GM19452 (cell line): ENCODE data around the gene DHRS7B.

Experiments used
- ATAC-seq: cut with Tn5 transposase; IDR thresholded peaks from one replicate; pipeline ENCODE4 v1.9.1; 2021; ENCODE audit not compliant: unreplicated experiment

The DHRS7B gene

DNA sequence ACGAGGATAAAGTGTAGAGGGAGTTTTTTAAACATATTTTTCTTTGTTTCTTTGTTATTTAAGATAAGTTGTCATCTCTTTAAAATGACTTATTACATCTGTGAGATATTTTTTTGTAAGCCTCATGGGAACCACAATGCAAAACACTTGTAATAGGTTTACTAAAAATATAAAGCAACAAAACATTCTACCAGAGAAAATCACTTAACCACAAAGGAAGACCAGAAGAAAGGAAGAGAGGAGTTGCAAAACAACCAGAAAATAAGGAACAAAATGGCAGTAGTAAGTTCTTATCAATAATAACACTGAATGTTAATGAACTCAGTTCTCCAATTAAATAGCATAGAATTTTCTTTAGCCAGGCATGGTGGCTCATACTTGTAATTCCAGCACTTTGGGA, 22.9 kb downstream of the DHRS7B start:
- ATAC-seq = no peak

DNA sequence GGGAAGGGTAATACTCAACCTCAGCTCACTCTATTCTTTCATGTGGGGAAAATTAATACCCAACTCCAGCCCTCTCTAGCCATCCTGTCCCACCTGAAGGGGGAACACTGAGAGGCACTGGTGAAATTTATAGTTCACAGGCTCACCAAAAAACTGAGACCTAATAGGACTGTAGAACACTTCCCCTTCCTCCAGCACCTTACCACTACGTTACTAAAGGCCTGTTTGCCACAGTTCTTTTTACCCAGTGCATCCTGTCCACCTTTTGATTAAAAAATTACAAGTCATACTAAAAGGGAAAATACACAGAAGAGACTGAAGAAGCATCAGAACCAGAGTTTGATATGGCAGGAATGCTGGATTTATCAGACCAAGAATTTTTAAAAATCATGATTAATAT, 26.0 kb downstream of the DHRS7B start:
- no peak for ATAC-seq

DNA sequence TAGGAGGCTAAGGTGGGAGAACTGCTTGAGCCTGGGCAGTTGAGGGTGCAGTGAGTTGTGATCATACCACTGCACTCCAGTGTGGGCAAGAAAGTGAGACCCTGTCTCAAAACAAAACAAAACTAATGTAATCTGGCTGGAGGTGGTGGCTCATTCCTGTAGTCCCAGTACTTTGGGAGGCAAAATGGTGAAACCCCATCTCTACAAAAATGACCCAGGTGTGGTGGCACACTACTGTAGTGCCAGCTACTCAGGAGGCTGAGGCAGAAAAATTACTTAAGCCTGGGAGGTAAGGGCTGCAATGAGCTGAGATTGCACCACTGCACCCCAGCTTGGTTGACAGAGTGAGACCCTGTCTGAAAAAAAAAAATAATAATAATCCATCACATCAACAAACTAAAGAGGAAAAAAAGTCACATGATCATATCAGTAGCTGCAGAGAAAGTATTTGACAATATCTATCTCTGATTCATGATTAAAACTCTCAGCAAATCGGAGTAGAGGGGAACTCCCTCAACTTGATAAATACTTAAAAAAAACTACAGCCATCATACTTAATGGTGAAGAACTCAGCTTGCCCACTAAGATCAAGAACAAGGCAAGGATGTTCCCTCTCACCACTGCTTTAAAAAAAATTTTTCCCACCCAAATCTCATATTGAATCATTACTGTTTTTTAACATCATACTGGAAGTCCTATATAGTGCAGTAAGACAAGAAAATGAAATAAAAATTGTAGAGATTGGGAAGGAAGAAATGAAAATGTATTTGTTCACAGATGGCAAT, 31.0 kb downstream of the DHRS7B start:
- ATAC-seq = no peak

DNA sequence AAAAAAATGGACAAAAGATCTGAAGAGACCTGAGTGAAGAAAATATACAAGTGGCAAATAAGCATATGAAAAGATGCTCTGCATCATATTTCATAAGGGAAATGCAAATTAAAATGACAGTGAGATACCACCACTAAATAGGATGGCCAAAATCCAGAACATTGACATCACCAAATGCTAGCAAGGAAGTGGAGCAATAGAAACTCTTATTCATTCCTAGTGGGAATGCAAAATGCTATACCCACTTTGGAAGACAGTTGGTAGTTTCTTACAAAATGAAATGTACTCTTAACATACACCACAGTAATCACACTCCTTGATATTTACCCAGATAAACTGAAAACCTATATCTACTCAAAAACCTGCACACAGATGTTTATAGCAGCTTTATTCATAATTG, 33.6 kb downstream of the DHRS7B start:
- no peak for ATAC-seq

DNA sequence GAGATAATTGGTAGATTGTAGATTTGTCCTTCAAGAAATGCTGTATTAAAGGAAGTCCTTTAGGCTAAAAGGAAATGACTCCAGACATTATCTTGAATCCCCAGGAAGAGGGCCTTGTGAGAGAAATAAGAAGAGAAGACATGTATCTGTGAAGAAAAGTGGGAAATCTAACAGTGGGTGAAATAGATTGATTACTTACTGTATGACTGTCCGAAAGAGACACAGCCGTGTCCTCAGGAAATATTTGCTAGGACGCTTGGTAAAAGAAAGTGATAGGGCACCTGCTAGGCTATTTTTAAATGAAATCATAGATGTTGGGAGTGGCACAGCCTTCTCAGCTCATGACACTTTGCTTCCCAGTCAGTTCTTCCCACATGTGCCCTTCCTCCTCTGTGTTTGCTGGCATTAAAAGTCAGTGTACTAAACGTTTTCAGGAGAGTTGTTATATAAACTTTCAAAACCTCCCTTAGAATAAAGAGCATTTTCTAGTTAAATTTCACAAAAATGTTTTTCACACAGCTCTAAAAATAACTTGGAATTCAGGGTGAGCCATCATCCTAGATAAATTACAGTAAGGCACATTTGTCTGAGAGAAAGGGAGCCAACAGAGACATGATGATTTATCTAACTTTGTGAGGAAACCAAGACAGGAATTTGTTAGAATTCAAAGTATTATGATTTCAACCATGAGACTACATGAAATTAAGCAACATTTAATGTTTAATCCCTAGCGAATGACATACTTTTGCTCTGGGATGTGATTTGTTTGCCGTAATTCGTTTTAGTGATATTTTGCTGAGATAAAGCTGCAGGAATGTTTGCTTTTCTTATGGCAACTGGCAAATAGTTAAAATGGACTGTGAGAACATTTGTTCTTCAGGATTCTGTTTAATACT, 35.0 kb downstream of the DHRS7B start:
- ATAC-seq = no peak

DNA sequence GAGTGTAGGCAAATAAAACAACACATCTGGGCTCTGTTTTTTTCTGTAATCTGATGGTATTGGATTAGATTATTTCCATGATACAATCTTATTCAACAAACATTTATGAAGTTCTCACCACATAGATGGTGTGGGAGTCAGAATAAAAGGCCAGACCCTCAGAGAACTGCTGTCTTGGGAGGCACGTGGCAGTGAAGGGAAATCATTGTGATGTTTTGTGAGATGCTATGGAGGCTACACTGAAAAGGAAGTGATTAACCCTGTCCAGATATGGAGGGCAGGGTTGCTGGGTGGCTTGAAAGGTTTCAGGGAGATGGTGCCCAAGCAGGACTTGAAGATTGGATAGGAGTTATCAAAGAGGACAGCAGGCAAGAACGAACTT, 35.6 kb downstream of the DHRS7B start:
- ATAC-seq = no peak

DNA sequence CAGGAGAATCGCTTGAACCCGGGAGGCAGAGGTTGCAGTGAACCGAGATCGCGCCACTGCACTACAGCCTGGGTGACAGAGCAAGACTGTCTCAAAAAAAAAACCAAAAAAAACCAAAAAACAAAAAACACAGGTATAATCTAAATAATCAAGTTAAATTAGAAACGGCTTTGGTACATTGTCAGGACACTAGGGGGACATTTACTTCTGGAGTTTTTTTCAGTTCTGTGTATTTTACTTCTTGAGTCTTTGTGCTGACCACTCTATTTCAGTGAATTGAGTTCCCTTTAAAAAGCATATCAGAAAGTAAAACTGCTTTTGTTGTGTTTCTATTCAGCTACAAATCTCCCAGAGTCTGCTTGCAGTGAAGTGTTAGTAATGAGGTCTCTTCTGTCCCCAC, 36.3 kb downstream of the DHRS7B start:
- no peak for ATAC-seq

DNA sequence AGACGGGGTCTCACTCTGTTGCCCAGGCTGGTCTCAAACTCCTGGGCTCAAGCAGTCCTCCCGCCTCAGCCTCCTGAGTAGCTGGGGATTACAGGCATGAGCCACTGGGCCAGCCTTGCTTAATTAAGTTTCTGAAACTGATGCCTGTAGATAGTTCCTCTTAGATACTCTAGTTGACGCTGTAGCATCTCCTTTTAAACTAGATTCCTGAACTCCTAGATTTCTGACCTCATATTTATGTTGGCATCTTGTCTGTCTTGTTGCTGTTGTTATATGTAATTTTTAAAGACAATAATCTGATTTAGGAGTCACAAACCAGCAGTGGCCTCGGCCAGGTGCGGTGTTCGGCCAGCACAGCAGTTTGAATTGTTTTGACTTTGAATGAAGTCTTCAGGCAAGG, 37.5 kb downstream of the DHRS7B start:
- ATAC-seq = no peak

DNA sequence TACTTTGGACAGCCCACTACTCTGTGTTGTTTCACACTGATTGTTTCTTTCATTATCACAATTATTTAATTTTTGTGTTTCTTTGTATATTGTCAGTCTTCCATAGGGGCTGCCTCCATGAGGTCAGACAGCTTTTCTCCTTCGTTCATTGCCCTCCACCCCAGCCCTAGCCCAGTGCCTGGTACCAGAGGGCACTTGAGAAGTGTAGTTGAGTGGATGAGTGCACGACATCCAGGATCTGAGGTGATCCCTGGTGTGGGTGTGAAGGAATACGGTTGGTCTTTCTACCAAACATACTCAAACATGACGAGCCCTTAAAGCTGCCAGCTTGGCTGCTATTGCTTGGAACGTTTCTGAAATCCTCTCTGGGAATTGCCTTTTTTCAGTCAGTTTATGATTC, 37.9 kb downstream of the DHRS7B start:
- ATAC-seq = no peak

DNA sequence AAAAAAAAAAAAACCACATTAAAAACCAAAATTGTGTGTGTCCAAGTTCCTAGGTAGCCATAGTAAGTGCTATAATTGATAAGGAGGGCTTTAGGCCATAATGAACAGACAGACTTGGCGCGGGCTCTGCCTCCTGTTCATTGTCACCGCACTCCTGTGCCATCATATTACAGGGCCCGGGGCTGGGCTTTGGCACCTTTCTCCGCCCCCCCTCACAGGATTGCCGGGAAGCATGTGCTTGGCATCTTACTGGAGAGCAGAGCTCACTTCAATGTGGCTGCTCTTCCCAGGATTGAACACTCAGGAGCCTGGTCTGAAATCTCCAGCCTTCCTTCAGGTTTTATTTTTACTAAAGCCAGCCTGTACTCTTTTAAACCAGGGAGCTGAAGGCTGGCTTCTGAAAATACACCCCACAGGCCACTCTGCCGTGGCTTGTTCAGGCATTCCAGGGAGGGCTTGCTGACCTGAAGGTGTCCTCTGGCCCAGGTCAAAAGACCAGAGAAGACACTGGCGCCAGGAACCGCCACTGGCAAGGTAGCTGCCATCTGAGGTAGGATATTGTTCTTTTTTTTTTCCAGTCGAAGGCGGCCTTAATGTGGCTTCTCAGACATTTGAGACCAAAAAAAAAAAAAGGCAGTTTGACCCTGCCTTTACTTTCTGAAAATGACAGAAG, 39.3 kb downstream of the DHRS7B start:
- no peak for ATAC-seq

DNA sequence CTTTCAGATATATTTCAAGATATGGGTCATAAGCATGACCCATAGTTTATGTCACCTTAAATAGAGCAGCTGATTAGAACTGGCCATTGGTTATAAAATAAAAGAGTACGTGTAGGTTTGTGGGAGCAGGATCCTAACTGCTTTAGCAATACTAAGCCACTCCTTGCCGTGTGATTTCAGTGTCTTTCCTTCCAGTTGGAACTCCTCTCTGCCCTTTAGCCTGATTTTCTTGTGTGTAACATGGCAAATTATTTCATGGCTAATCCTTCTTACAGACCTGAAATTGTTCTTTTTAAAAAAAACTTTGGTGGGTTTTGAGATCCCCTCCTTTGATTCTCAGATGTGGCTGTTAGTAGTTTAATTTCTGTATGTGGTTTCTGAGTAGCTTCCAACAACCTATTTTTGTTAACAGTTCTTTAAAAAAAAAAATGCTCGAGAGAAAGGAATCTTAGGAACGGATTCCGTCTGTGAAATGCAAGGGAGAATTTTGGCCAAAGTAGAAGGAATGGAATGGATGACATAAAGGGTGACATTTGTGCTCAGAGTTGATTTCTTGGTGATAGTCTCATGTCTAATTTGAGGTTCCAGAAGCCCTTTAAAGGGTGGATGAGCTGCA, 39.9 kb downstream of the DHRS7B start:
- ATAC-seq = no peak

DNA sequence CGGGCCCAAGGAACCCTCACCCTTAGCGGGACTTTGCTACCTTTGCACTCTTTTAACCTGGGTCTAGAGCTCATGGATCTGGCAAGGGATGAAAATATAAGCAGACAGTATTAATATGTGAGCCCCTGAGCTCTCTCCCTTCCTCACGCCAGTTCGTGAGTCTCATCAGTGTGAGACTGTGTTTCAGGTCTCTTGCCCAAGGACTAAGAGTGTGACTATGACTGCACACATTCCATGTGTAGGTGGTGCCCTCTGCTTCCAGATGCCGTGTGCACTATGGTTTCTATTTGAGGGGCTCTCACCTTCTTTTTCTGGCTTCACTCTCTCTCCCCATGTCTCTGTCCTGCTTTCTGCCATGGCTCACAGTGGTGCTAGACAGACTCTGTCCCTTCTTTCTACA, 40.5 kb downstream of the DHRS7B start:
- no peak for ATAC-seq

DNA sequence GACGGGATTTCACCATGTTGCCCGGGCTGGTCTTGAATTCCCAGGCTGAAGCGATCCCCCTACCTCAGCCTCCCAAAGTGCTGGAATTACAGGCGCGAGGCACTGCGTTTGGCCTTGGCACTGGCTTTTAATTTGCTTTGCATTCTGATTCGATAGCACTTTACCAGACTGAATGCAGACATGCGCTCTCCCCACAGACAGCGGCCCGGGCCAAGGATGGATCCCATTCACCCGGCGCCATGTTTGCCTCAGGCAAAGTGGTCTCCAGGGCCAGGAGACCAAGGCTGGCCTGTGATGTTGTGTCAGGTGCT, 41.7 kb downstream of the DHRS7B start:
- ATAC-seq = no peak

DNA sequence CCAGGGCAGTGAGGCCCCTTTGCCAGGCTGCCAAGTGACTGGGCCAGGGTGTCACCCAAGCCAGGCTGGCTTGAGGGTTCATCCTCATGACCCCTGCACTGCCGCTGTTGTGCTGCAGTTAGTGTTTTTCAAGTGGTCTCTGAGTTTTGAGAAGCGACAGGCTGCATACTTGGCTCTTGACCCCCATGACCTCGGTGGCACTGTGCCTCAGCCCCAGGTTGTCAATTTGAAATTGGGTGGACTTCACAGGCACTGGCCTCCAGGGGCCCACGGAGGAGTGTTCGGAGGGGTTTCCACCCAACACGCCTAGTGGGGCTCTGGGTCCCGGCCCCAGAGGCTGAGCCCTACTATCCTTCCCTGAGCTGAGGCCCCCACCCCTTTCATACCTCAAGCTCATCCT, 42.7 kb downstream of the DHRS7B start:
- no peak for ATAC-seq

DNA sequence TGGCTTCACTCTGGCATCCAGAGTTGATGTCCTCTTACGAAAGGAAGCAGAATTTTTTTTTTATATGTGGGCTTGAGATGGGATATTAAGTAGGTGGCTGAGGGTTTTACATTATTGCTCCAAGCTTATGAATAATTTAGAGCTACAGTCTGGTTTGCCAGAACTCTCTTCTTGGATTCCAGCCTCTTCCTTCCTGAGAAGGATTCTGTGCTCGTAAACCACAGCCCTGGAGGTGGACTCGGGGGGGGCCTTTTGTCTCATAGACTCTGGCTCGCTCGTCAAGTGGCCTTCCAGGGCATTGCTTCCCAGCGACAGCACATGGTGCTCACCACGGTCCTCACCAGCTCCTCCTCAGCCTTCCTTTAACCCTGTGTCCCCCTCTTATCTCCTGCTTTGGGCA, 44.0 kb downstream of the DHRS7B start:
- ATAC-seq = no peak

DNA sequence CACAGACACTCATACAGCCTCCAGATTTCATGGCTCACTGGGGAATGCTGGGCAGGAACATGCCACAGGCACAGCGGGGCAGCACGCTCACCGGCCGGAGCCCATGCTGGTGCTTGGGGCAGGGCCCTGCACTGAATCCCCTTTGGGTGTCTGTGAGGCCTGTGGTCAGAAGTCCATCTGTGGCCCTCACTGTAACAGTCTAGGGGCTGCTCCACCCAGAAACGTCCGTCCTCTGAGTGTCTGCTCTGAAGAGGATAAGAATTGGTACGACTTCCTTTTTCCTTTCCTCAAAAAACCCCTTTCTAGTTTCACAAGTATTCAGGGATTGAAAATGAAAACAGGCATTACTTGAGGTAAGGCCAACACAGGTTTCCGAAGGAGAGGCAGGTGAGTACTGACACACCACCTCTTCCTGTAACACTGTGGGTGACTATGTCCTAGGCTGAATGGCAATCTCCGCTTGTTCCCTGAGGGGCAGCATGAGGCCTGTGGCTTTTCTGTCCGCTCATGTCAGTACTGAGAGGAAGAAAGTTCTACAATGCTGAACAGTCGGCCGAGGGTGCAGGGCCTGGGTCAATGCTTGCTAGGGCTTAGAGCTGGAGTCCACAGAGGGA, 44.7 kb downstream of the DHRS7B start:
- ATAC-seq = peak; percentile 85

DNA sequence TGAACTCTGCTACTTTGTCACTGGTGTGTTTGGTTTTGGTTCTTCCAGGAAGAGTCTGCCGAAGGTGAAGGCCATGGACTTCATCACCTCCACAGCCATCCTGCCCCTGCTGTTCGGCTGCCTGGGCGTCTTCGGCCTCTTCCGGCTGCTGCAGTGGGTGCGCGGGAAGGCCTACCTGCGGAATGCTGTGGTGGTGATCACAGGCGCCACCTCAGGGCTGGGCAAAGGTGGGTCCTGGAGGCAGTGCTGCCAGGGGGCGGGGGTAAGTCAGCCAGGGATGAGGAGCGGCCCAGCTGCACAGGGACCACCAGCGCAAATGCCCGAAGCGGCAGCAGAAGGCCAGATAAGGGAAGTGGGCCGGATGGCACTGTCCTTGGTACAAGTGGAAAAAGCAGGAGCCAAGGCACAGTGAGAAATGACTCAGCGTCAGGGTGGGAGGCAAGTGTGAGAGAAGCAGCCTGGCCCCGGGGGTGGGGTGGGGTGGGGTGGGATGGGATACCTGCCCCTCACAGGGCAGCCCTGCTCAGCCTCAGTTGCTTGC, 45.3 kb downstream of the DHRS7B start:
- no peak for ATAC-seq

DNA sequence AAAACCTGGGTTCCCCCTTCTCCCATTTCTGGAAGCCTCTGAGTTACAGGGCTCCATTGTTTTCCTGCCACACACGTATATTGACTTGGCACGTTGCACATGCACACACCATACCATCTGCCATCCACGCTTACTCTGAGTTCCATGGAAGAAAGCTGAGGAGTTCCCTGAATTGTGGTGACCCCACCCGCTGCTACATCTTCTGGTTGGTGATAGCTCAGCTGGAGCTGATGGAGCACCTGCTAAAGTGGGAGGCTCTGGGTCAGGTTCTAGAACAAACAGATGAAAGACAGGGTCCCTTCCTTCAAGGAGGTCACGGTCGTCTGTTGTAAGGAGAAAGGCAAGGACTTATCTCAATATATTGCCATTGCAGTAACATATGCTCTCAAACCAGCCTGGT, 46.1 kb downstream of the DHRS7B start:
- no peak for ATAC-seq

DNA sequence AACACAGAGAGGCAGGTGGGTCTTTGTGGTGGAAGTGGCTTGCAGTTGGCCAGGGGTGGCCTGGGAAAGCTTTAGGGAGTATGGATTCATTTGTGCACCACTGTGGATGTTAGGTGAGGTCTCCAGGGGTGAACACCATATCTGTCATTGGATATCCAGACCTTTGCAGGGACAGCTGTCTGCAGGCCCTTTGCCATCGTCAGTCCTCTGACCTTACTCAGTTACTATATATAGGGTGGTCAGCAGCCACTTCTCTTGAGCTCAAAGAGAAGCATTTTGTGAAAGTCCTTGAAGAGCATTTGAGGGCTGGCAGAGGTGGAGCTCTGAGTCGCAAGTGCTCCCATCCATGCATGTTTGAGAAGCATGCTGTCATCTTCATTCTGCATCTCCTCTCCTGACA, 46.8 kb downstream of the DHRS7B start:
- no peak for ATAC-seq

DNA sequence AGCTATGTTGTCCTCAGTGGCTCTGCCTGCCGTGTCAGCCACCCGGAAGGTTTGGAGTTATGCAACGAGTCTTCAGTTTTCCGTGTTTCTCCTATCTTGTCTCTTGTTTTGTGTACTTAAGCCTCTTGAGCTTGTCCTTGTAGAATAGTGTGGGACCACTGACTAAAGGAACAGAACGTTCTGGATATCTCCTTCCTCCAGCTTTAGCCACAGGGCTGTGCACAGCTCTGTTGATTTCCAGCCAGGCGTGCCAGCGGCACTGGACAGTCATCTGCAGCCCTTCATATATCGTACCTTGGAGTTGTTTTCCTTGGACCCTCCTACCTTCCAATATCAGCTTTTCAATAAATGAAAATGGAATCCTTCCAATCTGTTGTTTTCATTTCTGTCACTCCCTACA, 47.4 kb downstream of the DHRS7B start:
- no peak for ATAC-seq

DNA sequence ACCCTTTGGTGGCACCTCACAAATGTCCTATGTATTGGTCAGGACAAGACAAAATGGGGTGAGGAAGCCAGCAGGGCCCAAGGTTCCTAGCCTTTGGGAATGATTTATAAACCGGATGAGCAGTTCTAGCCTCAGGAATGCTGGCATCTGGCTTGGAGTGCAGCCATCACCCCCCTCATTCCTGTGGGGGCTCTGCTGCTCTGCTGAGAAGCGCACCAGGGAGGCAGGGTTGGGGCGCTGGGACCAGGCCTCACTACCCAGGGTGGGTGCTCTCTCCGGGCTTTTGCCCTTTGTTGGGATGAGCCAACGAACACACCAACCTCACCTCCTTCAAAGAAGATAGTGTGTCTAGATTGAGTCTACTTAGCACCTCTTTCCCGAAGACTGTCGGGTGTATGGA, 47.9 kb downstream of the DHRS7B start:
- no peak for ATAC-seq
